H1 (cell line): ENCODE results near the gene TAF10. TPM values are rescaled to one million over a fixed set of nuclear protein-coding genes. Genes with fewer than 3 reads are reported as not detected.

ENCODE experiments used
- BCL11A ChIP-seq, 2 experiments: IDR thresholded peaks; one replicate each; pipeline ENCODE4 v1.6.1; 2011; ENCODE audit warnings: low read depth in 2 of 2, low read length in 2 of 2, mild to moderate bottlenecking in 2 of 2
- TAF1 ChIP-seq: IDR thresholded peaks from 2 replicates; pipeline ENCODE4 v1.6.1; 2011; ENCODE audit warnings: mild to moderate bottlenecking, low read depth, low read length
- TAF7 ChIP-seq: optimal IDR thresholded peaks from 2 replicates; pipeline ENCODE3; 2011; ENCODE audit warnings: low read depth, mild to moderate bottlenecking, inconsistent platforms, low read length, moderate library complexity, borderline replicate concordance
- polyA plus RNA-seq, 7 experiments: library from polyadenylated mRNA; depleted of rRNA in 3 of 7; stranded (reverse) in 5 of 7; unstranded in 2 of 7; fragments of >200 nt in 5 of 7; fragments of 200-250 nt in 2 of 7; gene quantifications; 1 replicate in 5 of 7; 2 replicates in 1 of 7; 4 replicates in 1 of 7; pipeline versions ENCODE4 v1.2.1 to v1.2.3, GENCODE V29; 2011 to 2013; ENCODE audit warnings: missing spikeins in 2 of 7, mixed read lengths in 2 of 7
- total RNA-seq: library from RNA; stranded (reverse); fragmentation: NEBNext Ultra II Directional; extraction: Animal tissue kit (Norgen Biotek cat#: 25700); gene quantifications from 2 replicates; pipeline ENCODE4 v1.2.1, GENCODE V29; 2021

Gene TAF10
- total and polyA plus RNA-seq, 2 of the 8 experiments (the other 6 are each of a cell fraction or from before 2014, with no cell fraction given), result 128 to 213 TPM

DNA sequence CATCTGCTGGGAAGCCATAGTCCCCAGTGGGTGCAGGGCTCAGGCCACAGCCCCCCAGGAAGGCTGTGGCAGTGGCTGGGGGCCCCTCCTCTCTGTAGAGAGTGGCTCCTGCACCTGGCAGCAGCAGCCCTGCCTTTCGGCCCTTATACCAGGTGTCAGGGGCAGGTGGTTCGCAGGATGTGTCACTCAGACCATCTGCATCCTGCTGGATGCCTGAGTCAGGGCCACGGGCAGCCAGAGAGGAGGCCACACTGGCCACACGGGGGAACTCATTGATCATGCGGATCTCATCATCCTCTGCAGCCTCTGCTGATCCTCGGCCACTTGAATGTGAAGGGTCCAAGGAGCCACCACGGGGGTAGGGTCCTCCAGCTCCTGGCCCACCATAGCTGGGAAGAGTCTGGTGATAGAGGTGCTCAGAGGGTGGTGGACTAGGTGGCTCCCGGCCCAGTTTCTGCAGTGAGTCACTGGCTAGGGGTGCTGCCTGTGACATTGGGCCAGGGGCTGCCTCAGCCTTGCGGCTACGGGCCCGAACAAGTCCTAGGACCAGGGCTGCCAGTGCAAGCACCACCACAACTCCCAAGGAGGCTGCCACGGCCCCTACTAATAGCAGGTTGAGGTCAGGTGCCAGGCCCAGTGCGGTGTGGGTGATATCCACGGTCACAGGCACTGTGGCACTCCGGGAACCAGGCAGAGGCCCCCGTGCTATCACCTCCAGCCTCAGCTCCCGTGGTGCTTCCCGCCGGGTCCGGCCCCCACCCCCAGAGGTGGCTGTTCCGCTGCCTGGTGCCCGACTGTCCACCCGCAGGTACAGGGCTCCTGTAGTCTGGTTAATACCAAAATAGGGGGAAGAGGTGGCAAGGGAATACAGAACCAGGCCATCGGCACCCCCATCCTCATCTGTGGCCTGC is 10.5 kb upstream of the TAF10 start (continued):
- TF ChIP-seq TAF1 (no peak), BCL11A (IDR thresholded peaks at IDR 0.05; ENCODE audit: low read depth in 2 of 2, low read length in 2 of 2) (no peak), TAF7 (no peak)
